Left forelimb (tissue), 1 donor: ENCODE measurements around the gene AADACL3.
"Not testable (repeated sequence)": the region's sequence is repeated elsewhere in the genome, so short reads cannot be mapped to it uniquely, and the experiment has no call there.

Experiments used
- DNase-seq: peaks from one replicate; pipeline ENCODE4 v3.0.0-alpha.2; 2018; ENCODE audit warnings: low spot score

Gene AADACL3

GRCh38 chr1:12715896-12716437 is at the start of gene AADACL3:
Gene AADACL3 (plus strand): TSS chr1:12716110. CDS start chr1:12716177, 67 bp downstream.
- no peak for DNase-seq

- DNase-seq: no peak
These were observed 49.7 kb upstream of the AADACL3 start for GRCh38 chr1:12666141-12666735.

- DNase-seq: no peak
These were observed 46.3 kb upstream of the AADACL3 start for GRCh38 chr1:12669529-12670068.

GRCh38 chr1:12674358-12674757 is 41.6 kb upstream of the AADACL3 start:
- no peak for DNase-seq

GRCh38 chr1:12676122-12676521 is 39.8 kb upstream of the AADACL3 start:
- not testable (repeated sequence) for DNase-seq

GRCh38 chr1:12677565-12677964 is 38.3 kb upstream of the AADACL3 start:
- no peak for DNase-seq

- no peak for DNase-seq
These were observed 37.6 kb upstream of the AADACL3 start for GRCh38 chr1:12678350-12678749.

GRCh38 chr1:12678820-12679219 is 37.1 kb upstream of the AADACL3 start:
- DNase-seq: no peak

- no peak for DNase-seq
These were observed 25.8 kb upstream of the AADACL3 start for GRCh38 chr1:12690156-12690555.

- no peak for DNase-seq
These were observed 22.7 kb upstream of the AADACL3 start for GRCh38 chr1:12692967-12693782.

GRCh38 chr1:12696658-12697057 is 19.3 kb upstream of the AADACL3 start:
- no peak for DNase-seq

GRCh38 chr1:12697397-12697796 is 18.5 kb upstream of the AADACL3 start:
- DNase-seq: no peak

GRCh38 chr1:12703821-12704451 is 12.0 kb upstream of the AADACL3 start:
- no peak for DNase-seq

- DNase-seq: no peak
These were observed 9.8 kb upstream of the AADACL3 start for GRCh38 chr1:12706061-12706460.

- DNase-seq: no peak
These were observed 7.4 kb upstream of the AADACL3 start for GRCh38 chr1:12708396-12709090.

- DNase-seq: no peak
These were observed 6.8 kb upstream of the AADACL3 start for GRCh38 chr1:12709091-12709491.

- no peak for DNase-seq
These were observed 6.2 kb upstream of the AADACL3 start for GRCh38 chr1:12709696-12710095.

GRCh38 chr1:12711536-12711935 is 4.4 kb upstream of the AADACL3 start:
- no peak for DNase-seq

- DNase-seq: no peak
These were observed 3.8 kb upstream of the AADACL3 start for GRCh38 chr1:12712076-12712475.

- DNase-seq: no peak
These were observed 3.0 kb upstream of the AADACL3 start for GRCh38 chr1:12712929-12713328.

- DNase-seq: not testable (repeated sequence)
These were observed 2.3 kb upstream of the AADACL3 start for GRCh38 chr1:12713651-12714050.
